SU-DHL-6 (cell line): ENCODE results near the gene PMEPA1.

Source experiments
- H2AFZ ChIP-seq: fragments of 200-600 bp; sonication (generic); 2 replicates; pipeline ENCODE4 v1.6.1; 2014; ENCODE audit warnings: low read depth, mild to moderate bottlenecking, moderate library complexity, mixed read lengths, antibody characterized with exemption, low read length; ENCODE audit not compliant: severe bottlenecking
- H3F3A ChIP-seq: fragments of 200-600 bp; shearing (Covaris generic); 2 replicates; pipeline ENCODE4 v1.6.0; 2016; ENCODE audit warnings: antibody characterized with exemption, mild to moderate bottlenecking; ENCODE audit not compliant: insufficient read depth
- H3K27ac ChIP-seq: fragments of 200-600 bp; sonication (generic); 2 replicates; pipeline ENCODE4 v1.5.1; 2016; ENCODE audit warnings: low read depth, mild to moderate bottlenecking, low read length, moderate library complexity, mixed read lengths
- H3K27me3 ChIP-seq: fragments of 200-600 bp; sonication (generic), shearing (Covaris generic); 2 replicates; pipeline ENCODE4 v1.6.0; 2014; ENCODE audit warnings: mild to moderate bottlenecking, low read length
- H3K36me3 ChIP-seq: fragments of 200-600 bp; sonication (generic); 2 replicates; pipeline ENCODE4 v1.6.1; 2014; ENCODE audit warnings: mild to moderate bottlenecking, low read length, mixed read lengths
- H3K4me2 ChIP-seq: fragments of 300-600, 200-600 bp; shearing (Covaris generic), sonication (generic); 2 replicates; pipeline ENCODE4 v1.6.0; 2014; ENCODE audit warnings: low read length, low read depth, mild to moderate bottlenecking; ENCODE audit not compliant: poor library complexity, severe bottlenecking
- H3K4me3 ChIP-seq: fragments of 200-600 bp; sonication (generic); 2 replicates; pipeline ENCODE4 v1.5.1; 2014; ENCODE audit warnings: antibody characterized with exemption, low read length, mild to moderate bottlenecking, mixed read lengths; ENCODE audit not compliant: insufficient read depth, poor library complexity, severe bottlenecking
- H3K79me2 ChIP-seq: fragments of 200-600 bp; sonication (generic); 2 replicates; pipeline ENCODE4 v1.6.1; 2014; ENCODE audit warnings: mild to moderate bottlenecking, low read length, moderate library complexity; ENCODE audit not compliant: insufficient read depth
- H3K9ac ChIP-seq: fragments of 200-600 bp; sonication (generic); 2 replicates; pipeline ENCODE4 v1.7.0; 2014; ENCODE audit warnings: mild to moderate bottlenecking, low read length
- H3K9me2 ChIP-seq: fragments of 200-600 bp; sonication (generic); replicated peaks from 2 replicates; pipeline ENCODE4 v1.6.1; 2014; ENCODE audit warnings: low read length; ENCODE audit not compliant: insufficient read depth
- H3K9me3 ChIP-seq: fragments of 200-600 bp; sonication (generic); 2 replicates; pipeline ENCODE4 v1.6.1; 2014; ENCODE audit warnings: low read length, mixed read lengths; ENCODE audit not compliant: insufficient read depth
- H4K20me1 ChIP-seq: fragments of 200-600 bp; sonication (generic); 2 replicates; pipeline ENCODE4 v1.6.1; 2014; ENCODE audit warnings: low read depth, mild to moderate bottlenecking, antibody characterized with exemption, low read length, moderate library complexity, mixed read lengths
- CTCF ChIP-seq: fragments of 200-600 bp; sonication (generic); IDR thresholded peaks from one replicate; pipeline ENCODE4 v1.5.1; 2017; ENCODE audit warnings: antibody characterized with exemption, mild to moderate bottlenecking, low read length, moderate library complexity; ENCODE audit not compliant: insufficient read depth, poor library complexity, severe bottlenecking
- EZH2phosphoT487 ChIP-seq: fragments of 200-600 bp; sonication (generic), shearing (Covaris generic); conservative IDR thresholded peaks from 2 replicates; pipeline ENCODE4 v1.6.1; 2018; ENCODE audit warnings: mild to moderate bottlenecking, antibody characterized with exemption, low read length, moderate library complexity, mixed read lengths

PMEPA1 gene

GRCh38 chr20:57656252-57656820 is 53.5 kb downstream of the PMEPA1 start:
- H3K27ac ChIP-seq = no peak overlapping the region
- H3K9me2 ChIP-seq = no peaks in the 10 kb centered on the region
- no peak overlapping the region for H3K4me2 ChIP-seq
- H3K9ac ChIP-seq = no peak overlapping the region
- TF ChIP-seq EZH2phosphoT487 (no peak), CTCF (no peak)
- H3K27me3 ChIP-seq = no peaks in the 10 kb centered on the region
- H4K20me1 ChIP-seq = no peaks in the 10 kb centered on the region
- H3K4me3 ChIP-seq = no peak overlapping the region
- H3F3A ChIP-seq = no peaks in the 10 kb centered on the region
- no peaks in the 10 kb centered on the region for H3K79me2 ChIP-seq
- H3K9me3 ChIP-seq = no peaks in the 10 kb centered on the region
- no peaks in the 10 kb centered on the region for H3K36me3 ChIP-seq
- H2AFZ ChIP-seq = no peak overlapping the region

GRCh38 chr20:57655809-57656155 is 54.0 kb downstream of the PMEPA1 start:
- H3F3A ChIP-seq = no peaks in the 10 kb centered on the region
- no peaks in the 10 kb centered on the region for H3K9me2 ChIP-seq
- H3K36me3 ChIP-seq = no peaks in the 10 kb centered on the region
- no peaks in the 10 kb centered on the region for H3K9me3 ChIP-seq
- no peak overlapping the region for H3K27ac ChIP-seq
- no peak overlapping the region for H2AFZ ChIP-seq
- no peaks in the 10 kb centered on the region for H3K27me3 ChIP-seq
- no peak overlapping the region for H3K4me3 ChIP-seq
- no peaks in the 10 kb centered on the region for H3K79me2 ChIP-seq
- H3K9ac ChIP-seq = peak overlapping the region; percentile 4; the same call in 1 of the 2 replicates
- H3K4me2 ChIP-seq = no peak overlapping the region
- H4K20me1 ChIP-seq = no peaks in the 10 kb centered on the region
- TF ChIP-seq CTCF (no peak), EZH2phosphoT487 (no peak)

- Histone ChIP-seq H3K9me2 (no peaks in the 10 kb centered on the region), H3K36me3 (no peaks in the 10 kb centered on the region), H3F3A (no peaks in the 10 kb centered on the region), H3K4me3 (no peak overlapping the region), H3K9me3 (no peaks in the 10 kb centered on the region), H3K27me3 (no peaks in the 10 kb centered on the region), H3K79me2 (no peaks in the 10 kb centered on the region), H4K20me1 (no peaks in the 10 kb centered on the region), H3K27ac (no peak overlapping the region), H2AFZ (no peak overlapping the region), H3K4me2 (no peak overlapping the region), H3K9ac (peak overlapping the region; percentile 4; the same call in 1 of the 2 replicates)
- TF ChIP-seq CTCF = no peak
- no peak for TF ChIP-seq EZH2phosphoT487
Observed at GRCh38 chr20:57654998-57655808, 54.6 kb downstream of the PMEPA1 start.
